ENCODE data around the gene GLP1R. TPM values are rescaled to one million over a fixed set of nuclear protein-coding genes. Genes with fewer than 3 reads are reported as not detected.
"Not testable (repeated sequence)": the region's sequence is repeated elsewhere in the genome, so short reads cannot be mapped to it uniquely, and the experiment has no call there.

Gene GLP1R
- total RNA-seq, 4 donors from 2014 or later = not detected

DNA sequence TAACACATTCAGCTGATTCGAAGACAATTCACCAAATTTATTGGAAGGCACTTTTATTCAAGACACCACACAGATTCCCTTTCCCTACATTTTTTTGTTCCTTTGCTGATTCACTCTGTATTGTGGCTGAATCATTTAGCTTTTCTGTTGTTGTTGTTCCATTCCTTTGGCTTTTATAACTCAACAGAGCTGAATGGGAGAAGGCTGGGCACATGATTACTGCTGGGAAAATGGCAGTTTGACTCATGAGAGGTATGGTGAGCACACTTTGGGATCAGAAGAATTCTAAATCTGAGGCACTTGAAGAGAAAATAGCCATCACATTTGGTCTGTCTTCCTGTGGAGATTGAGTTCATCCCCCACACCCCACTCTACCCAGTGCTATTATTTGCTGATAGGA, 82.1 kb downstream of the GLP1R start:
- TF ChIP-seq, protein P1, sequence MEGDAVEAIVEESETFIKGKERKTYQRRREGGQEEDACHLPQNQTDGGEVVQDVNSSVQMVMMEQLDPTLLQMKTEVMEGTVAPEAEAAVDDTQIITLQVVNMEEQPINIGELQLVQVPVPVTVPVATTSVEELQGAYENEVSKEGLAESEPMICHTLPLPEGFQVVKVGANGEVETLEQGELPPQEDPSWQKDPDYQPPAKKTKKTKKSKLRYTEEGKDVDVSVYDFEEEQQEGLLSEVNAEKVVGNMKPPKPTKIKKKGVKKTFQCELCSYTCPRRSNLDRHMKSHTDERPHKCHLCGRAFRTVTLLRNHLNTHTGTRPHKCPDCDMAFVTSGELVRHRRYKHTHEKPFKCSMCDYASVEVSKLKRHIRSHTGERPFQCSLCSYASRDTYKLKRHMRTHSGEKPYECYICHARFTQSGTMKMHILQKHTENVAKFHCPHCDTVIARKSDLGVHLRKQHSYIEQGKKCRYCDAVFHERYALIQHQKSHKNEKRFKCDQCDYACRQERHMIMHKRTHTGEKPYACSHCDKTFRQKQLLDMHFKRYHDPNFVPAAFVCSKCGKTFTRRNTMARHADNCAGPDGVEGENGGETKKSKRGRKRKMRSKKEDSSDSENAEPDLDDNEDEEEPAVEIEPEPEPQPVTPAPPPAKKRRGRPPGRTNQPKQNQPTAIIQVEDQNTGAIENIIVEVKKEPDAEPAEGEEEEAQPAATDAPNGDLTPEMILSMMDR (IDR thresholded peaks at IDR 0.05) = no peak
- TF ChIP-seq POLR2AphosphoS5 (IDR thresholded peaks at IDR 0.05) (no peak), EP300 (IDR thresholded peaks at IDR 0.05) (no peak), POLR2A (IDR thresholded peaks at IDR 0.05; ENCODE audit: low read depth) (no peak)
- intact Hi-C loops (cut with DNase I) = no loop called here
- Histone ChIP-seq H3K4me3 (no peak overlapping the region), H3K36me3 (no peaks in the 10 kb centered on the region), H3K4me1 (no peaks in the 10 kb centered on the region), H3K27me3 (peaks cover 0 to 6% (median 0%) of the 10 kb centered on the region in 4 donors), H3K9me3 (no peaks in the 10 kb centered on the region), H3K27ac (replicated peaks in 1 of 4) (no peak overlapping the region)
- no peak for DNase-seq (ENCODE audit: extremely low spot score)
- WGBS = 89% methylated on average over 1 of the region's 1 CpG

DNA sequence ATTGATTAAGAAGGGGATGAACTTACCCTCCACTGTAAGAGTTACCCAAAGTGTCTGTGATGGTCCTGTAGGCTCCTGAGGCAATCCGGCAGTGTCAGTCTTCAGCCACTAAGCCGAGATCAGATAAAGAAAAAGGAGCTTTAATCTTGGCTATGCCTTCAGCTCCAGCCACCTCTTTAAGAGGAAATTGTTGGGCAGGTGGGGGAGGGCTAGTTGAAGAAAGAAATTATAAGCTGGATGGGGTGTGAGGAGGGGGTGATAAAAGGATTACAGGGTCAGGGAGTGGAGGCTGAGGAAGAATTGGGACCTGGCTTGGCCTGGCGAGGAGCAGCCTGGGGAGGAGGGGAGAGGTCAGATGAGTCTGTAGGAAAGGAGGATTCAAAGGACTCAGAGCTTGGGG, 86.2 kb downstream of the GLP1R start:
- WGBS = 67% methylated on average over 3 of the region's 3 CpGs
- H3K36me3 ChIP-seq; H3K4me1 ChIP-seq; intact Hi-C loops (cut with DNase I); H3K4me3 ChIP-seq; DNase-seq (ENCODE audit: extremely low spot score); H3K27ac ChIP-seq (replicated peaks in 1 of 4): not testable (repeated sequence)
- Histone ChIP-seq H3K9me3 (peaks cover 0 to 16% (median 15%) of the 10 kb centered on the region in 4 donors), H3K27me3 (peaks cover 0 to 19% (median 0%) of the 10 kb centered on the region in 4 donors)

DNA sequence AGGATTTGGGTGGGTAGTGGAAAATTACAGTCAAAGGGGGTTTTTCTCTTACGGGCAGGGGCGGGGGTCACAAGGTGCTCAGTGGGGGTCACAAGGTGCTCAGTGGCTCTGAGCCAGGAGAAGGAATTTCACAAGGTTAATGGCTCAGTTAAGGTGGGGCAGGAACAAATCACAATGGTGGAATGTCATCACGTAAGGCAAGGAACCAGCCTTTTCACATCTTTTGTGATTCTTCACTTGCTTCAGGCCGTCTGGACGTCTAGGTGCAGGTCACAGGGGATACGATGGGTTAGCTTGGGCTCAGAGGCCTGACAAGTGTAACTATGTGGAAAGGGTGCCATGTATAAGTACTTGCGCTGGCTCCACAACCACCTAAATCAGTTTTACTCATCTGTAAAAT, 87.6 kb downstream of the GLP1R start:
- Histone ChIP-seq H3K9me3 (peaks cover 0 to 16% (median 15%) of the 10 kb centered on the region in 4 donors), H3K27me3 (peaks cover 0 to 29% (median 2%) of the 10 kb centered on the region in 4 donors)
- 75% methylated on average over 7 of the region's 7 CpGs for WGBS
- H3K4me1 ChIP-seq; H3K27ac ChIP-seq (replicated peaks in 1 of 4); DNase-seq (ENCODE audit: extremely low spot score); H3K36me3 ChIP-seq; intact Hi-C loops (cut with DNase I); H3K4me3 ChIP-seq: not testable (repeated sequence)

DNA sequence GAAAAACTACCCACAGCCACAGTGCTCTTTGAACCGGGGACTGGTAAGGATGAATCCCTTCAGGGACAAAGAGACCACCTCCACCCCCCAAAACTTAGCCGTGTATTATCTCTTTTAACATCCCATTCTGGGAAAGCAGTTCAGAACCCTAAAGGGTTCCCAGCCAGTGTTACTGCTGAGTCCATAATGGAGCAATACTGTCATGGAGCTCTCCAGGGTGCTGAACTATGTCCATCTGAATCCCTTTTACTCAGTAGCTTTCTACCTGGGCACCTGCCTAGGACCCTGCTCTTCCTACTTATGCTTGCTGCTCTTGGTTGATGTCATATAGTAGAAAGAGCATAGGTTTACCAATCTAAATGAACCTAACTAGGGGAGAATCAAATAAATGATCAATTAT, 88.7 kb downstream of the GLP1R start:
- H3K4me3 ChIP-seq = no peak overlapping the region
- H3K36me3 ChIP-seq = no peaks in the 10 kb centered on the region
- intact Hi-C loops (cut with DNase I) = no loop called here
- peaks cover 0 to 16% (median 15%) of the 10 kb centered on the region in 4 donors for H3K9me3 ChIP-seq
- no peak overlapping the region for H3K27ac ChIP-seq (replicated peaks in 1 of 4)
- peaks cover 0 to 29% (median 4%) of the 10 kb centered on the region in 4 donors for H3K27me3 ChIP-seq
- no peaks in the 10 kb centered on the region for H3K4me1 ChIP-seq
- WGBS = 15% methylated on average over 2 of the region's 2 CpGs
- DNase-seq (ENCODE audit: extremely low spot score) = no peak
- TF ChIP-seq POLR2A (IDR thresholded peaks at IDR 0.05; ENCODE audit: low read depth) (no peak), POLR2AphosphoS5 (IDR thresholded peaks at IDR 0.05) (no peak), EP300 (IDR thresholded peaks at IDR 0.05) (no peak)
- TF ChIP-seq, protein P1 (IDR thresholded peaks at IDR 0.05) = no peak

Other genes starting within 250 kb of the GLP1R start
- gene SAYSD1, start 66.4 kb downstream of the GLP1R start, total RNA-seq = 10 to 100 TPM; 10.8 to 21.6 (median 19.2) TPM
- 1 to 10 TPM; 6.2 to 9.2 (median 7.4) TPM for gene KCNK5, start 180.7 kb downstream of the GLP1R start, total RNA-seq

Measured in esophagus muscularis mucosa (tissue), 4 donors.